DMS 273 (cell line): Measurements from ENCODE around the gene SEMA6D.

Experiments
- DNase-seq: peaks from one replicate; lab custom pipeline; 2025; ENCODE audit not compliant: unreplicated experiment; lab: John Stamatoyannopoulos, UW

Gene SEMA6D, protein sequence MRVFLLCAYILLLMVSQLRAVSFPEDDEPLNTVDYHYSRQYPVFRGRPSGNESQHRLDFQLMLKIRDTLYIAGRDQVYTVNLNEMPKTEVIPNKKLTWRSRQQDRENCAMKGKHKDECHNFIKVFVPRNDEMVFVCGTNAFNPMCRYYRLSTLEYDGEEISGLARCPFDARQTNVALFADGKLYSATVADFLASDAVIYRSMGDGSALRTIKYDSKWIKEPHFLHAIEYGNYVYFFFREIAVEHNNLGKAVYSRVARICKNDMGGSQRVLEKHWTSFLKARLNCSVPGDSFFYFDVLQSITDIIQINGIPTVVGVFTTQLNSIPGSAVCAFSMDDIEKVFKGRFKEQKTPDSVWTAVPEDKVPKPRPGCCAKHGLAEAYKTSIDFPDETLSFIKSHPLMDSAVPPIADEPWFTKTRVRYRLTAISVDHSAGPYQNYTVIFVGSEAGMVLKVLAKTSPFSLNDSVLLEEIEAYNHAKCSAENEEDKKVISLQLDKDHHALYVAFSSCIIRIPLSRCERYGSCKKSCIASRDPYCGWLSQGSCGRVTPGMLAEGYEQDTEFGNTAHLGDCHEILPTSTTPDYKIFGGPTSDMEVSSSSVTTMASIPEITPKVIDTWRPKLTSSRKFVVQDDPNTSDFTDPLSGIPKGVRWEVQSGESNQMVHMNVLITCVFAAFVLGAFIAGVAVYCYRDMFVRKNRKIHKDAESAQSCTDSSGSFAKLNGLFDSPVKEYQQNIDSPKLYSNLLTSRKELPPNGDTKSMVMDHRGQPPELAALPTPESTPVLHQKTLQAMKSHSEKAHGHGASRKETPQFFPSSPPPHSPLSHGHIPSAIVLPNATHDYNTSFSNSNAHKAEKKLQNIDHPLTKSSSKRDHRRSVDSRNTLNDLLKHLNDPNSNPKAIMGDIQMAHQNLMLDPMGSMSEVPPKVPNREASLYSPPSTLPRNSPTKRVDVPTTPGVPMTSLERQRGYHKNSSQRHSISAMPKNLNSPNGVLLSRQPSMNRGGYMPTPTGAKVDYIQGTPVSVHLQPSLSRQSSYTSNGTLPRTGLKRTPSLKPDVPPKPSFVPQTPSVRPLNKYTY

GRCh38 chr15:47717036-47717612 is at the start of gene SEMA6D:
SEMA6D (plus strand) TSS chr15:47717505; CDS start chr15:47759799, 42,294 bp downstream.
- DNase-seq, result peak; percentile 90

DNA sequence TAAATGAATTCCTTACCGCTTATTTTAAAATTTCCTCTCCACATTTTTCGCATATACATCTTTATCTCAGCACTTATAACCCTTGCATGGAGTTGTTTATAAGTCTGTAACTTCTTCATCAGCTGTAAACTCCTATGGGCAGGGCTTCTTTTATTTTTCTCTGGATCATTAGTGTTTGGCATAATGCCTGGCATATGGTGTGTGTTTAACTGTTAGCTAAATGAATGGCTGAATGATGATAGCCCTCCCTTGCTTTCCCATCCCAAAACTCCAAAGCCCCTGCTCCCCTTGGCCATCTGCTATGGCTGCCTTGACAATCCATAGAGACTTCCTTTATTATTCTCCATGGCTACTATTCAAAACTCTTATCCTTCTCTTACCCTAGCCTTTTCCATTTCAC is 48.1 kb upstream of the SEMA6D start:
- peak; percentile 79 for DNase-seq

GRCh38 chr15:47670365-47670764 is 46.9 kb upstream of the SEMA6D start:
- DNase-seq, result no peak

GRCh38 chr15:47673232-47673761 is 44.0 kb upstream of the SEMA6D start:
- no peak for DNase-seq

DNA sequence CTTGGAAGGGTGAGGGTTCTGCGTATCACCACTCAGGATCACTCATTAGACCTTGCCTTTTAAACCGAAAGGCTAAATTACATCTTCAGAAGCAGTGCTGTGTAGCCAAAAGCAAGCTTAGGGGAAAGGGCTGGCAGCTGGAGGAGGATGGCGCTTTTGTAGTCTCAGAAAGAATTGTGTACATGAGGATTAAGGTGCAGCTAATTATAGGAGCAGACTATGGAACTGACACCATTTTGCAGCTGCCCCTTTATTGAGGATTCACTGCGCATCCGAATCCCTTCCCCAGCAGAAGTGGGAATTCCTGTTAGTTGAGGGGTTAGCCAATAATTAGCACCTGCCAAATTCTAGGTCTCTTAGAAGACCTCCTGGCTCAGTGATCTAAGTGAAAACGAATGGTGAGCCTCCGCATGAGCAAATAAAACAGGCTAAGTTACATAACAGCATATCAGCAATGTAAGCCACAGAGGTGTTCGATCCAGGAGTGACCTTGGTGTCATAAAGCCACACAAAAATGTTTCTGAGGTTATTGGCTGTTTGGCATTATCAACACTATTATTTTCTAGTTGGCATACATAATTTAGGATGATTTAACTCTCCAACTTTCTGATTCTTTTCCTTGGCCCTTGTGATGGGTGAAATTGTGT is 42.6 kb upstream of the SEMA6D start:
- DNase-seq, result peak; percentile 46

- no peak for DNase-seq
Observed at GRCh38 chr15:47675735-47676134, 41.6 kb upstream of the SEMA6D start.

DNA sequence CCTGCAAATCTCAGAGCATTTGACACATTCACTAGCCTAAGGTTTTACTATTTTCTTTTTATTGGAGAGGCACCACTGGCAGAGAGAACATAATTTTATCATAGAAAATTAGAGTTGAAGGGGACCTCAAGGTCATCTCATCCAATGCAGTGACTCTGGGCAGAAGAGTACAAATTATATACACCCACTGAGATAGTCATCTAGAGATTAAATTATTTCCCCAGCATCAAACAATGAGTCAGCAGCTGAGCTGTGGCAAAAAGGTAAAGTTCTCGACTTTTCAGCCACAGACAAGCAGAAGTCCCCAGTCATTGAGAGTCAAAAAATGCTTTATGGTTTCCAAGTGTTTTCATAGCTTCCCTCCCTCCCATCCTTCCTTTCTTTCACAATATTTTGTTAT is 39.3 kb upstream of the SEMA6D start:
- no peak for DNase-seq

GRCh38 chr15:47682661-47683060 is 34.6 kb upstream of the SEMA6D start:
- no peak for DNase-seq

- DNase-seq, result no peak
Observed at GRCh38 chr15:47685141-47685870, 32.0 kb upstream of the SEMA6D start.

GRCh38 chr15:47688573-47689086 is 28.7 kb upstream of the SEMA6D start:
- no peak for DNase-seq

DNA sequence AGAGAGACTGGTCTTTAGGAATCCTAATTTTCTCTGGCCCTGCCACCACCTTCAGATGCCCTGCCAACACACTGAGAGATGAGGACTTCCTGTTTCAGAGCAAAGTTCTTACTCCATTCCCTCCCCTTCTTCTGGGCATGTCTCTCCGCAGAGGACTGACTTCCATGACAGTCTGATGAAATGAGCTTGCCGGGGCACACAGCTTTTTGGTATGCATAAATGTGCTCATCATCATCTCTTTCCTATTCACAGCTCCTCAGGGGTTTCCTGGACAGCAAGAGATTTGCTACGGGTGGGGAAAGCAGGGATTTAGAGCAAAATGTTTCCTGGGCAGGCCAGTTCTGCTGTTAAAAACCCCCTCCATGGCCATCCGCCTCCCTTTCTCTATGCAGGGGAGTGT is 27.6 kb upstream of the SEMA6D start:
- DNase-seq, result no peak

GRCh38 chr15:47691882-47692281 is 25.4 kb upstream of the SEMA6D start:
- no peak for DNase-seq

DNA sequence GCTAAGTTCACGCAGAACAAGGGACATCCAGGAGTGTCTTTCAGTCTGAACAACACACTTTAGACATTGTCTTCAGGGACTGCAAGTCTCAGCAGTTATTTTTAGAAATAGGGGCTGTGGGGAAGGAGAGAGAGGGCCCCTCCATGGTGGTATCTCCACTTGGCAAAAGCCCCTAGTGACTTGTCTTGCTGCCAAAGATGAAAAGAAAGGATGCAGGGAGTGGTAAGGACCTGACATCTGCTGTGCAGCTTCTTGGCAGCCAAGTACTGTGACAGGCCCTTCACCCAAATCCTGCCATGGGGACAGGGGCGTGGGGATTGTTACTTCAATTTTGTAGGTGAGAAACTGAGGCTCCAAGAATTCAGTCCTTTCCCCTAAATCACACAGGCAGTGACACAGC is 21.0 kb upstream of the SEMA6D start:
- peak; percentile 10 for DNase-seq

- no peak for DNase-seq
Observed at GRCh38 chr15:47705281-47705997, 11.9 kb upstream of the SEMA6D start.

GRCh38 chr15:47707391-47707790 is 9.9 kb upstream of the SEMA6D start:
- DNase-seq, result no peak

- no peak for DNase-seq
Observed at GRCh38 chr15:47708161-47708980, 8.9 kb upstream of the SEMA6D start.

DNA sequence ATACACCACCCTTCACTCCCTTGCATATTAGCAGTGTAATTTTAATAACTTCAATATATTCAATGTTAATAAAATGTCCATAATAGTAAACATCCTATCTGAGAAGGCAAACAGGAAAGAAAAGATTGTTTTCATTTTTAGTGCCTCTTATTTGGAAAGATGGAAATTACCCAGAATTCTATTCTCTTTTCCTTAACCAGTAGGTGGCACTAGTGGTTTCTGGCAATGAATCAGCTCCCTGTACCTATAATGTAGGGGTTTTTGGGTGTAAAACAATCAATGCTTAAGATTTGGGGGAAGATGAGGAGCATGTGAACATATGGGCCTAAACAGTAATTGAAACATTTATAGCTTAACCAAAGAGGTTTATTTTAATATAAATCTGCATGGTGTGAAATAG is 5.7 kb upstream of the SEMA6D start:
- peak; percentile 19 for DNase-seq

- DNase-seq, result no peak
Observed at GRCh38 chr15:47715402-47715801, 1.9 kb upstream of the SEMA6D start.
